DND-41 (cell line): ENCODE data around the gene C1orf35.

Experiments used
- ATAC-seq: fragments of 200-7000 bp; cut with Tn5 transposase; 3 replicates; pipeline ENCODE4 v1.9.1; 2021; ENCODE audit warnings: low read depth; ENCODE audit not compliant: insufficient read depth
- DNase-seq: peaks from one replicate; pipeline ENCODE4 v3.0.0-alpha.2; 2020
- H2AFZ ChIP-seq: 2 replicates; pipeline ENCODE4 v1.6.0; 2012; ENCODE audit warnings: low read depth, low read length
- H3K27ac ChIP-seq: 2 replicates; pipeline ENCODE4 v1.5.1; 2012; ENCODE audit warnings: low read length, inconsistent platforms
- H3K27me3 ChIP-seq: fragments of 200-600 bp; sonication (generic); 2 replicates; pipeline ENCODE4 v1.6.0; 2012; ENCODE audit warnings: low read length, mild to moderate bottlenecking, inconsistent platforms; ENCODE audit not compliant: insufficient read depth, poor library complexity
- H3K36me3 ChIP-seq: 2 replicates; pipeline ENCODE4 v1.5.1; 2012; ENCODE audit warnings: low read length, inconsistent platforms; ENCODE audit not compliant: insufficient read depth
- H3K4me1 ChIP-seq: 2 replicates; pipeline ENCODE4 v1.5.1; 2012; ENCODE audit warnings: mild to moderate bottlenecking, low read length; ENCODE audit not compliant: insufficient read depth
- H3K4me2 ChIP-seq: 2 replicates; pipeline ENCODE4 v1.6.0; 2012; ENCODE audit warnings: mild to moderate bottlenecking, moderate library complexity, low read length, inconsistent platforms; ENCODE audit not compliant: insufficient read depth
- H3K4me3 ChIP-seq, 2 experiments: fragments of 200-600 bp in 1 of 2; shearing (Covaris generic) in 1 of 2; 2 replicates each; pipeline ENCODE4 v1.5.1; 2012 to 2016; ENCODE audit warnings: inconsistent platforms in 2 of 2, low read length in 2 of 2, mild to moderate bottlenecking in 2 of 2, low read depth in 1 of 2, moderate library complexity in 1 of 2
- H3K79me2 ChIP-seq: 2 replicates; pipeline ENCODE4 v1.6.0; 2012; ENCODE audit warnings: low read length, inconsistent platforms; ENCODE audit not compliant: insufficient read depth
- H3K9ac ChIP-seq: 2 replicates; pipeline ENCODE4 v1.6.0; 2012; ENCODE audit warnings: low read depth, mild to moderate bottlenecking, inconsistent platforms, low read length, moderate library complexity
- H3K9me3 ChIP-seq: 2 replicates; pipeline ENCODE4 v1.5.1; 2012; ENCODE audit warnings: low read length, moderate library complexity, mild to moderate bottlenecking, inconsistent platforms; ENCODE audit not compliant: insufficient read depth, severe bottlenecking
- H4K20me1 ChIP-seq: 2 replicates; pipeline ENCODE4 v1.6.0; 2012; ENCODE audit warnings: low read length; ENCODE audit not compliant: insufficient read depth
- CTCF ChIP-seq: IDR thresholded peaks from 2 replicates; pipeline ENCODE4 v1.5.1; 2012; ENCODE audit warnings: borderline replicate concordance, low read length, moderate library complexity, mild to moderate bottlenecking; ENCODE audit not compliant: poor library complexity, severe bottlenecking; ENCODE audit errors: extremely low read depth
- EZH2 ChIP-seq: IDR thresholded peaks from 3 replicates; pipeline ENCODE4 v1.6.1; 2012; ENCODE audit warnings: borderline replicate concordance, low read depth, mild to moderate bottlenecking, moderate library complexity, low read length, inconsistent platforms; ENCODE audit not compliant: severe bottlenecking

The C1orf35 gene

GRCh38 chr1:228139406-228139930 lies 36.3 kb upstream of the C1orf35 start:
- DNase-seq (no peak), ATAC-seq (no peak)
- H3K27ac ChIP-seq, result peak overlapping the region; percentile 81
- H3K9me3 ChIP-seq, result no peaks in the 10 kb centered on the region
- H3K36me3 ChIP-seq, result peaks cover 37% of the 10 kb centered on the region; the same call in 1 of the 2 replicates
- peak overlapping the region; percentile 29 to 99 for H3K4me3 ChIP-seq
- peak overlapping the region; percentile 61 for H3K9ac ChIP-seq
- peak overlapping the region; percentile 95 for H3K4me2 ChIP-seq
- peak overlapping the region; percentile 83 for H2AFZ ChIP-seq
- peaks cover 16% of the 10 kb centered on the region for H3K27me3 ChIP-seq
- peaks cover 44% of the 10 kb centered on the region for H3K4me1 ChIP-seq
- peaks cover 44% of the 10 kb centered on the region for H3K79me2 ChIP-seq
- peaks cover 42% of the 10 kb centered on the region for H4K20me1 ChIP-seq
- TF ChIP-seq EZH2 (no peak), CTCF (no peak)

GRCh38 chr1:228136901-228137300 lies 33.8 kb upstream of the C1orf35 start:
- ATAC-seq, result no peak
- H3K4me2 ChIP-seq, result no peak overlapping the region
- peaks cover 18% of the 10 kb centered on the region for H3K4me1 ChIP-seq
- no peak for DNase-seq
- H2AFZ ChIP-seq, result no peak overlapping the region
- no peak overlapping the region for H3K9ac ChIP-seq
- H3K9me3 ChIP-seq, result no peaks in the 10 kb centered on the region
- TF ChIP-seq CTCF, result no peak
- H3K4me3 ChIP-seq, result no peak overlapping the region
- peaks cover 16% of the 10 kb centered on the region for H3K27me3 ChIP-seq
- H3K27ac ChIP-seq, result no peak overlapping the region
- peaks cover 17% of the 10 kb centered on the region; the same call in 1 of the 2 replicates for H3K36me3 ChIP-seq
- H4K20me1 ChIP-seq, result peaks cover 17% of the 10 kb centered on the region
- peaks cover 18% of the 10 kb centered on the region for H3K79me2 ChIP-seq

GRCh38 chr1:228134591-228134990 lies 31.5 kb upstream of the C1orf35 start:
- TF ChIP-seq CTCF, result no peak
- TF ChIP-seq EZH2, result no peak
- Histone ChIP-seq H3K9ac (no peak overlapping the region), H3K4me3 (no peak overlapping the region), H4K20me1 (no peaks in the 10 kb centered on the region), H3K36me3 (no peaks in the 10 kb centered on the region), H3K27ac (no peak overlapping the region), H3K27me3 (peaks cover 16% of the 10 kb centered on the region), H3K79me2 (no peaks in the 10 kb centered on the region), H3K4me1 (peaks cover 8% of the 10 kb centered on the region), H3K9me3 (no peaks in the 10 kb centered on the region), H2AFZ (no peak overlapping the region), H3K4me2 (no peak overlapping the region)
- ATAC-seq (no peak), DNase-seq (no peak)

GRCh38 chr1:228131766-228132165 lies 28.6 kb upstream of the C1orf35 start:
- Histone ChIP-seq H3K9ac (no peak overlapping the region), H3K79me2 (no peaks in the 10 kb centered on the region), H3K27ac (no peak overlapping the region), H2AFZ (no peak overlapping the region), H4K20me1 (no peaks in the 10 kb centered on the region), H3K27me3 (peaks cover 13% of the 10 kb centered on the region), H3K4me3 (no peak overlapping the region), H3K9me3 (no peaks in the 10 kb centered on the region), H3K36me3 (no peaks in the 10 kb centered on the region), H3K4me2 (no peak overlapping the region), H3K4me1 (peaks cover 3% of the 10 kb centered on the region; the same call in 1 of the 2 replicates)
- ATAC-seq (no peak), DNase-seq (no peak)
- TF ChIP-seq CTCF (no peak), EZH2 (no peak)
